GM23248 (cell line): ENCODE results near the gene ISG20L2. TPM values are rescaled to one million over a fixed set of nuclear protein-coding genes. Genes with fewer than 3 reads are reported as not detected.

Experiments
- DNase-seq: peaks from one replicate; pipeline ENCODE4 v3.0.0-alpha.2; 2015
- H2AFZ ChIP-seq: fragments of 200-600 bp; sonication (generic); 2 replicates; pipeline ENCODE4 v1.6.1; 2016; ENCODE audit warnings: antibody characterized with exemption
- H3F3A ChIP-seq: fragments of 200-600 bp; sonication (generic); 2 replicates; pipeline ENCODE4 v1.6.1; 2016; ENCODE audit warnings: mild to moderate bottlenecking, antibody characterized with exemption, mixed run types; ENCODE audit not compliant: insufficient read depth
- H3K27ac ChIP-seq: fragments of 200-600 bp; sonication (generic); 2 replicates; pipeline ENCODE4 v1.5.1; 2016; ENCODE audit warnings: mild to moderate bottlenecking
- H3K27me3 ChIP-seq: fragments of 200-600 bp; sonication (generic); replicated peaks from 2 replicates; pipeline ENCODE4 v1.6.1; 2016; ENCODE audit warnings: mild to moderate bottlenecking; ENCODE audit not compliant: insufficient read depth
- H3K36me3 ChIP-seq: fragments of 200-600 bp; sonication (generic); 2 replicates; pipeline ENCODE4 v1.6.1; 2016; ENCODE audit warnings: low read depth, mild to moderate bottlenecking
- H3K4me1 ChIP-seq: fragments of 200-600 bp; sonication (generic); 2 replicates; pipeline ENCODE4 v1.6.1; 2016; ENCODE audit warnings: mild to moderate bottlenecking; ENCODE audit not compliant: insufficient read depth
- H3K4me2 ChIP-seq: fragments of 200-600 bp; sonication (generic); one replicate; pipeline ENCODE4 v1.6.1; 2016; ENCODE audit warnings: mild to moderate bottlenecking; ENCODE audit not compliant: unreplicated experiment
- H3K4me3 ChIP-seq: fragments of 200-600 bp; sonication (generic); 2 replicates; pipeline ENCODE4 v1.5.1; 2016; ENCODE audit warnings: mild to moderate bottlenecking
- H3K79me2 ChIP-seq: fragments of 200-600 bp; sonication (generic); 2 replicates; pipeline ENCODE4 v1.6.1; 2016; ENCODE audit warnings: mild to moderate bottlenecking; ENCODE audit not compliant: insufficient read depth
- H3K9ac ChIP-seq: fragments of 200-600 bp; sonication (generic); 2 replicates; pipeline ENCODE4 v1.6.1; 2016; ENCODE audit warnings: mild to moderate bottlenecking
- H3K9me2 ChIP-seq: fragments of 200-600 bp; sonication (generic); 2 replicates; pipeline ENCODE4 v1.6.1; 2016; ENCODE audit warnings: mixed run types, mild to moderate bottlenecking, moderate library complexity; ENCODE audit not compliant: insufficient read depth
- H3K9me3 ChIP-seq: fragments of 200-600 bp; sonication (generic); one replicate; pipeline ENCODE4 v1.6.1; 2017; ENCODE audit warnings: low read depth
- H4K20me1 ChIP-seq: fragments of 200-600 bp; sonication (generic); 2 replicates; pipeline ENCODE4 v1.6.0; 2016; ENCODE audit not compliant: insufficient read depth
- EZH2 ChIP-seq: fragments of 200-600 bp; sonication (generic); IDR thresholded peaks from 2 replicates; pipeline ENCODE4 v1.6.1; 2018; ENCODE audit warnings: antibody characterized with exemption, mild to moderate bottlenecking; ENCODE audit not compliant: insufficient read depth, poor library complexity, severe bottlenecking
- EZH2phosphoT487 ChIP-seq: fragments of 200-600 bp; sonication (generic); IDR thresholded peaks from 2 replicates; pipeline ENCODE4 v1.6.1; 2018; ENCODE audit warnings: antibody characterized with exemption, moderate library complexity, mild to moderate bottlenecking, low read depth; ENCODE audit not compliant: insufficient read depth
- WGBS, 2 experiments: methylation state at CpG; one replicate each; pipeline ENCODE4 v1.1.6; 2015 to 2017; ENCODE audit warnings: low lambda C conversion rate in 2 of 2, low coverage in 1 of 2; ENCODE audit errors: missing lambda C conversion rate in 2 of 2; 5-methylcytosine and 5-hydroxymethylcytosine counted together
- in situ Hi-C: fragments of 300-500 bp; cut with MboI; formaldehyde crosslinking; loops from 2 replicates; pipeline ENCODE4 v1.15.0; 2020
- polyA plus RNA-seq: library from polyadenylated mRNA; unstranded; fragments of >200 nt; fragmentation: Nextera tagmentation; extraction: Ambion mirVana; gene quantifications from 2 replicates; pipeline ENCODE4 v1.2.1, GENCODE V29; 2016
- total RNA-seq: library from RNA; depleted of rRNA; stranded (reverse); fragments of >200 nt; shearing (Covaris generic); gene quantifications from 2 replicates; pipeline ENCODE4 v1.2.3, GENCODE V29; 2014

ISG20L2 gene
- total and polyA plus RNA-seq, 2 experiments from 2014 or later: 10.4 to 17.8 TPM

GRCh38 chr1:156749419-156750118 is 21.0 kb upstream of the ISG20L2 start:
- Histone ChIP-seq H3K36me3 (no peaks in the 10 kb centered on the region), H3K9ac (peak overlapping the region; percentile 97), H3K4me2 (peak overlapping the region; percentile 96), H3K4me3 (peak overlapping the region; percentile 78), H3F3A (peaks cover 45% of the 10 kb centered on the region), H3K9me2 (no peaks in the 10 kb centered on the region), H2AFZ (0 out of 2 replicates have a peak overlapping the region, but pooled peaks have one; percentile 47), H3K79me2 (peaks cover 91% of the 10 kb centered on the region), H3K27ac (peak overlapping the region; percentile 100), H3K4me1 (peaks cover 41% of the 10 kb centered on the region), H4K20me1 (no peaks in the 10 kb centered on the region), H3K27me3 (no peaks in the 10 kb centered on the region), H3K9me3 (no peaks in the 10 kb centered on the region)
- in situ Hi-C loops: no loop called here
- TF ChIP-seq EZH2 (no peak), EZH2phosphoT487 (no peak)
- WGBS, 2 experiments: 6 to 12% methylated on average over 7 to 8 of the region's 8 CpGs
- peak; percentile 39 for DNase-seq

GRCh38 chr1:156748670-156749418 is 20.3 kb upstream of the ISG20L2 start:
- H3F3A ChIP-seq: peaks cover 45% of the 10 kb centered on the region
- H3K9ac ChIP-seq: peak overlapping the region; percentile 97
- H3K4me3 ChIP-seq: peak overlapping the region; percentile 78
- 1 to 3% methylated on average over 9 of the region's 9 CpGs for WGBS, 2 experiments
- no peaks in the 10 kb centered on the region for H3K9me3 ChIP-seq
- H3K36me3 ChIP-seq: no peaks in the 10 kb centered on the region
- H3K9me2 ChIP-seq: no peaks in the 10 kb centered on the region
- in situ Hi-C loops: no loop called here
- no peak for TF ChIP-seq EZH2phosphoT487
- TF ChIP-seq EZH2: no peak
- peaks cover 41% of the 10 kb centered on the region for H3K4me1 ChIP-seq
- H2AFZ ChIP-seq: peak overlapping the region; percentile 47; the same call in 1 of the 2 replicates
- no peaks in the 10 kb centered on the region for H4K20me1 ChIP-seq
- peaks cover 92% of the 10 kb centered on the region for H3K79me2 ChIP-seq
- no peaks in the 10 kb centered on the region for H3K27me3 ChIP-seq
- peak overlapping the region; percentile 100 for H3K27ac ChIP-seq
- peak; percentile 66 for DNase-seq
- H3K4me2 ChIP-seq: peak overlapping the region; percentile 96

- Histone ChIP-seq H3K27me3 (no peaks in the 10 kb centered on the region), H4K20me1 (no peaks in the 10 kb centered on the region), H3K79me2 (peaks cover 91% of the 10 kb centered on the region), H3K4me3 (peak overlapping the region; percentile 78), H3K4me2 (peak overlapping the region; percentile 96), H3K27ac (peak overlapping the region; percentile 100), H2AFZ (peak overlapping the region; percentile 47; the same call in 1 of the 2 replicates), H3K9ac (peak overlapping the region; percentile 97), H3K4me1 (peaks cover 41% of the 10 kb centered on the region), H3F3A (peaks cover 45% of the 10 kb centered on the region), H3K9me2 (no peaks in the 10 kb centered on the region), H3K36me3 (no peaks in the 10 kb centered on the region), H3K9me3 (no peaks in the 10 kb centered on the region)
- 0 to 1% methylated on average over 8 of the region's 8 CpGs for WGBS, 2 experiments
- DNase-seq: peak; percentile 67
- in situ Hi-C loops: no loop called here
- TF ChIP-seq EZH2phosphoT487 (no peak), EZH2 (no peak)
These were observed 19.4 kb upstream of the ISG20L2 start for GRCh38 chr1:156747742-156748669.
